Neural crest cell (in vitro differentiated cells): Measurements from ENCODE around the gene SLC27A3. TPM values are rescaled to one million over a fixed set of nuclear protein-coding genes. Genes with fewer than 3 reads are reported as not detected.
A peak's percentile ranks its signal among the peaks of the same experiment; 100 is the strongest.

Experiments
- DNase-seq: peaks from one replicate; pipeline ENCODE4 v3.0.0; 2021; ENCODE audit warnings: low read depth, mixed read lengths, low spot score
- H3K27ac Mint-ChIP-seq: one replicate; pipeline ENCODE4 v1.8.0; 2021; ENCODE audit warnings: mild to moderate bottlenecking, mixed read lengths; ENCODE audit not compliant: unreplicated experiment
- H3K27me3 Mint-ChIP-seq: 2 replicates; pipeline ENCODE4 v1.8.0; 2021; ENCODE audit warnings: low read depth, mild to moderate bottlenecking, mixed read lengths
- H3K36me3 Mint-ChIP-seq: 2 replicates; pipeline ENCODE4 v1.8.0; 2021; ENCODE audit warnings: low read depth, mild to moderate bottlenecking, mixed read lengths
- H3K4me1 Mint-ChIP-seq: 2 replicates; pipeline ENCODE4 v1.8.0; 2021; ENCODE audit warnings: mixed read lengths
- H3K4me3 Mint-ChIP-seq: one replicate; pipeline ENCODE4 v1.8.0; 2021; ENCODE audit warnings: mild to moderate bottlenecking, mixed read lengths
- H3K9me3 Mint-ChIP-seq: 2 replicates; pipeline ENCODE4 v1.8.0; 2021; ENCODE audit warnings: mixed read lengths
- CTCF ChIP-seq: fragments of 200-600 bp; sonication (generic); conservative IDR thresholded peaks from 2 replicates; pipeline ENCODE4 v1.5.0; 2021; ENCODE audit warnings: antibody characterized with exemption, mild to moderate bottlenecking
- total RNA-seq: library from RNA; stranded (reverse); gene quantifications from 2 replicates; pipeline ENCODE4 v1.2.1, GENCODE V29; 2021

Gene SLC27A3
- total RNA-seq, 1 donor from 2014 or later: 16.8 TPM

- H3K4me3 Mint-ChIP-seq: peak overlapping the region; percentile 85
- TF ChIP-seq CTCF: no peak
- H3K27ac Mint-ChIP-seq: no peak overlapping the region
- no peaks in the 10 kb centered on the region for H3K9me3 Mint-ChIP-seq
- peaks cover 17% of the 10 kb centered on the region for H3K4me1 Mint-ChIP-seq
- no peaks in the 10 kb centered on the region for H3K36me3 Mint-ChIP-seq
- peaks cover 11% of the 10 kb centered on the region for H3K27me3 Mint-ChIP-seq
- no peak for DNase-seq
These were observed 1.1 kb downstream of the SLC27A3 start for GRCh38 chr1:153776352-153776751.

- Mint-ChIP-seq H3K27me3 (peaks cover 11% of the 10 kb centered on the region), H3K9me3 (no peaks in the 10 kb centered on the region), H3K27ac (peak overlapping the region; percentile 65), H3K4me3 (peak overlapping the region; percentile 85), H3K4me1 (peaks cover 17% of the 10 kb centered on the region), H3K36me3 (no peaks in the 10 kb centered on the region)
- no peak for DNase-seq
- TF ChIP-seq CTCF: no peak
These were observed 1.7 kb downstream of the SLC27A3 start for GRCh38 chr1:153776845-153777370.

GRCh38 chr1:153777648-153778047 is 2.4 kb downstream of the SLC27A3 start:
- TF ChIP-seq CTCF: no peak
- H3K9me3 Mint-ChIP-seq: no peaks in the 10 kb centered on the region
- no peak for DNase-seq
- H3K36me3 Mint-ChIP-seq: no peaks in the 10 kb centered on the region
- H3K4me1 Mint-ChIP-seq: peaks cover 17% of the 10 kb centered on the region
- peaks cover 11% of the 10 kb centered on the region for H3K27me3 Mint-ChIP-seq
- H3K27ac Mint-ChIP-seq: peak overlapping the region; percentile 78
- H3K4me3 Mint-ChIP-seq: peak overlapping the region; percentile 85

DNA sequence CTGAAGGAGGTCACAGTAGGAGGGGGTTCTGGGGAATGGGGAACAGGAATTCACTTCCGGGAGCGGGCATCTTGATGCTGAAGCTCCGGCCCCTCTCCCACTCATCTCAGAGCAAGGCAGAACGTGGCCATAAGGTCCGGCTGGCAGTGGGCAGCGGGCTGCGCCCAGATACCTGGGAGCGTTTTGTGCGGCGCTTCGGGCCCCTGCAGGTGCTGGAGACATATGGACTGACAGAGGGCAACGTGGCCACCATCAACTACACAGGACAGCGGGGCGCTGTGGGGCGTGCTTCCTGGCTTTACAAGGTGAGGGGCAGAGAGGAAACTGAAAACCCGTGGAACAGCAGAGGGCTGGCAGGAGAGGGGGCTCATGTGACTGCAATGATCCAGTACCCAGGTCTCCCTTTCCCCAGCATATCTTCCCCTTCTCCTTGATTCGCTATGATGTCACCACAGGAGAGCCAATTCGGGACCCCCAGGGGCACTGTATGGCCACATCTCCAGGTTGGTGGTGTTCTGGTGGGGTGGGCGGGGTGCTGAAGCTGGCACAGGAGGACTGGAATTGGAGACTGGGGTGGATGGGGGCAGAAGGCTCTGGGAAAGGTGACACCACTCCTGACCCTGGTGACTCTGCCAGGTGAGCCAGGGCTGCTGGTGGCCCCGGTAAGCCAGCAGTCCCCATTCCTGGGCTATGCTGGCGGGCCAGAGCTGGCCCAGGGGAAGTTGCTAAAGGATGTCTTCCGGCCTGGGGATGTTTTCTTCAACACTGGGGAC is 3.0 kb downstream of the SLC27A3 start:
- H3K36me3 Mint-ChIP-seq: no peaks in the 10 kb centered on the region
- H3K9me3 Mint-ChIP-seq: no peaks in the 10 kb centered on the region
- H3K27ac Mint-ChIP-seq: no peak overlapping the region
- H3K4me1 Mint-ChIP-seq: peaks cover 21% of the 10 kb centered on the region
- TF ChIP-seq CTCF: no peak
- peak overlapping the region; percentile 85 for H3K4me3 Mint-ChIP-seq
- H3K27me3 Mint-ChIP-seq: peaks cover 11% of the 10 kb centered on the region
- DNase-seq: no peak

DNA sequence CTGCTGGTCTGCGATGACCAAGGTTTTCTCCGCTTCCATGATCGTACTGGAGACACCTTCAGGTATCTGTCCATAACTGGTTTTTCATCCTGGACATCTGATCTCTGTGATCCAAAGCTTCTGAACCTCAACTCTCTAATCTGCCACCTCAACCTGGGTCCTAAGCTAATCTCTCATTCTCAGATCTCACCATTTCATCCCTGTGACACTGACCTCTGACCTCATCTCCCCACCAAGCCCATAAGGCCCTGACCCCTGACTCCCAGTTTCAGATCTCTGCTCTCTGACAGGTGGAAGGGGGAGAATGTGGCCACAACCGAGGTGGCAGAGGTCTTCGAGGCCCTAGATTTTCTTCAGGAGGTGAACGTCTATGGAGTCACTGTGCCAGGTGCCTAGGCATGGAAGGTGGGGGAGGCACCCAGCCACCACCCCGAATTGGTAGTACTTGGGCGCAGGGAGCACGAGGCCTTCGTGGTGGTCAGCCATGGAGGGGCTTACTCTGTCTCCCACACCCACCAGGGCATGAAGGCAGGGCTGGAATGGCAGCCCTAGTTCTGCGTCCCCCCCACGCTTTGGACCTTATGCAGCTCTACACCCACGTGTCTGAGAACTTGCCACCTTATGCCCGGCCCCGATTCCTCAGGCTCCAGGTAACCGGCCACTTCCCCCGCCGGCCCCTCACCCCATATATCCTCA is 3.8 kb downstream of the SLC27A3 start:
- no peak for DNase-seq
- Mint-ChIP-seq H3K4me1 (peaks cover 27% of the 10 kb centered on the region), H3K27ac (no peak overlapping the region), H3K27me3 (peaks cover 11% of the 10 kb centered on the region), H3K9me3 (no peaks in the 10 kb centered on the region), H3K4me3 (peak overlapping the region; percentile 37), H3K36me3 (no peaks in the 10 kb centered on the region)
- TF ChIP-seq CTCF: no peak
